Body of pancreas (tissue), 4 donors: ENCODE data around the gene CFDP1. TPM values are rescaled to one million over a fixed set of nuclear protein-coding genes. Genes with fewer than 3 reads are reported as not detected.

ENCODE experiments used
- ATAC-seq: fragments of 150-250 bp; one replicate; pipeline ENCODE4 v1.9.1; 2016
- DNase-seq, 4 donors: peaks; one replicate each; pipeline ENCODE4 v3.0.0-alpha.2; 2019
- H3K27ac ChIP-seq, 4 donors: fragments of 200-600 bp; sonication (generic); 1 replicate in 3 of 4; 2 replicates in 1 of 4; pipeline versions ENCODE4 v1.5.1 to v1.6.1; 2016 to 2019; ENCODE audit warnings: mild to moderate bottlenecking in 1 of 4, mixed read lengths in 1 of 4, moderate library complexity in 1 of 4
- H3K27me3 ChIP-seq, 2 donors: fragments of 200-600 bp; sonication (generic); one replicate each; pipeline ENCODE4 v1.6.0; 2016; ENCODE audit warnings: mild to moderate bottlenecking in 1 of 2
- H3K36me3 ChIP-seq, 2 donors: fragments of 200-600 bp; sonication (generic); replicated peaks in 1 of 2; 2 replicates each; pipeline ENCODE4 v1.5.1; 2016; ENCODE audit warnings: low read depth in 2 of 2; ENCODE audit not compliant: insufficient read depth in 1 of 2
- H3K4me1 ChIP-seq: fragments of 200-600 bp; sonication (generic); one replicate; pipeline ENCODE4 v1.6.0; 2016
- H3K4me3 ChIP-seq, 2 donors: fragments of 200-600 bp; sonication (generic); 1 replicate in 1 of 2; 2 replicates in 1 of 2; pipeline ENCODE4 v1.5.1; 2016 to 2019
- H3K9me3 ChIP-seq, 3 donors: fragments of 200-600 bp; sonication (generic); 1 replicate in 2 of 3; 2 replicates in 1 of 3; pipeline ENCODE4 v1.5.1; 2016
- CTCF ChIP-seq, 7 experiments: fragments of 450-650 bp in 4 of 7; fragments of 200-600 bp in 3 of 7; sonication (generic) in 3 of 7; IDR thresholded peaks; one replicate each; pipeline ENCODE4 v1.5.1; 2016 to 2019; ENCODE audit warnings: antibody characterized with exemption in 7 of 7
- POLR2A ChIP-seq, 3 donors: fragments of 450-650 bp; IDR thresholded peaks; one replicate each; pipeline ENCODE4 v1.6.1; 2016; ENCODE audit warnings: antibody characterized with exemption in 3 of 3, mild to moderate bottlenecking in 2 of 3
- WGBS, 2 donors: methylation state at CpG; one replicate each; pipeline ENCODE4 v1.1.5; 2017; 5-methylcytosine and 5-hydroxymethylcytosine counted together
- intact Hi-C: fragments of 100-400 bp; cut with DNase I; formaldehyde crosslinking; loops from one replicate; pipeline ENCODE4 v1.15.1; 2023
- total RNA-seq, 2 donors: library from RNA; depleted of rRNA; stranded (reverse); fragments of >200 nt; gene quantifications; one replicate each; pipeline ENCODE4 v1.1.0, GENCODE V29; 2016

Gene CFDP1
- total RNA-seq, 2 donors from 2014 or later, result 34.0 to 65.3 TPM

DNA sequence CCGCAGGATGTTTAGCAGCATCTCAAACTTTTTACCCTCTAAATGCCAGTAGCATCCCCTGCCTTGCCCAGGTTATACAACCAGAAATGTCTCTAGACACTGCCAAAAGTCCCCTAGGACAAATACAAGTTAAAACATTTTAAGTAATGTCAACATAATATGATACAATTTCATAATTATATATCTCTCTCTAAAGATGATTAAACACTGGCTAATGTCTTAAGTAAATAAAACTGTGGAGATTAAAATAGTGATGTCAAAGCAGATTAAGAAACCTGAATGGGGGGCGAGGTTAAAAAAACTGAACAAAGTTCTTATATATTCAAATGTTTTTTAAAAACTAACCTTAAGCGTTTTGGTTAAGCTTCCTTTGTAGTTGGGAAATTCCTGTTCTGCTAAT is 62.1 kb downstream of the CFDP1 start:
- intact Hi-C loops, result no loop called here
- TF ChIP-seq CTCF (IDR thresholded peaks at IDR 0.05) (no peak), POLR2A (IDR thresholded peaks at IDR 0.05) (no peak)
- no peak overlapping the region for H3K4me3 ChIP-seq
- no peaks in the 10 kb centered on the region for H3K9me3 ChIP-seq
- no peaks in the 10 kb centered on the region for H3K4me1 ChIP-seq
- no peak for ATAC-seq
- no peak overlapping the region for H3K27ac ChIP-seq
- H3K27me3 ChIP-seq, result no peaks in the 10 kb centered on the region
- DNase-seq, result no peak
- H3K36me3 ChIP-seq, result no peaks in the 10 kb centered on the region
- WGBS, 2 donors, result 83 to 89% methylated on average over 3 of the region's 3 CpGs

DNA sequence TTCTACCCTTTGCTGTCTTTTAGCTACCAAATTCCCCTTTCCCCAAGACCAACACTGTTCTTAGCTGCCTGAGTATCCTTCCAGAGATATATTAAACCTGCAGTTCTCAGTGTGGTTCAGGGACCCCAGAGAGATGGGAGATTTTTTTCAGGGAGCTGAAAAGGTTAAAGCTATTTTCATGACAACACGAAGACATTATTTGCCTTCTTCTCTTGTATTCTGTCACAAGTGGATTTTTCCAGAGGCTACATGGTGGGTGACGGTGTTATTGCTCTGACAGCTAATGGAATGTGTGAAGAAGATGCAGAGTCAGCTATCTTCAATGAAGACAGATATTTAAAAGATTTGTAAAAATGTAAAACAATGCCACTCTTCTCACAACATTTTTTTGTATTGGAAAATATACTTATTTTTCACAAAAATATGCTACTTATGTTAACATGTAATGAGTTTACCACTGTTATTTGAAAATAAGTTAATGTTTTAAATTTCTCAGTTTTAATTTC is 69.0 kb downstream of the CFDP1 start:
- TF ChIP-seq POLR2A (IDR thresholded peaks at IDR 0.05), result no peak
- no peak for TF ChIP-seq CTCF (IDR thresholded peaks at IDR 0.05)
- Histone ChIP-seq H3K4me3 (no peak overlapping the region), H3K9me3 (no peaks in the 10 kb centered on the region), H3K27ac (no peak overlapping the region), H3K36me3 (no peaks in the 10 kb centered on the region), H3K27me3 (no peaks in the 10 kb centered on the region), H3K4me1 (no peaks in the 10 kb centered on the region)
- ATAC-seq, result no peak
- no peak for DNase-seq
- intact Hi-C loops, result no loop called here
- WGBS, 2 donors, result 78 to 92% methylated on average over 2 of the region's 2 CpGs

- ATAC-seq, result no peak
- Histone ChIP-seq H3K9me3 (no peaks in the 10 kb centered on the region), H3K27ac (no peak overlapping the region), H3K36me3 (no peaks in the 10 kb centered on the region), H3K27me3 (no peaks in the 10 kb centered on the region), H3K4me3 (no peak overlapping the region), H3K4me1 (no peaks in the 10 kb centered on the region)
- intact Hi-C loops, result no loop called here
- no peak for DNase-seq
- TF ChIP-seq CTCF (IDR thresholded peaks at IDR 0.05) (no peak), POLR2A (IDR thresholded peaks at IDR 0.05) (no peak)
- WGBS, 2 donors, result 90 to 94% methylated on average over 3 of the region's 3 CpGs
Observed at GRCh38 chr16:75362846-75363245, 70.5 kb downstream of the CFDP1 start.

GRCh38 chr16:75361936-75362335 is 71.4 kb downstream of the CFDP1 start:
- H3K27ac ChIP-seq, result no peak overlapping the region
- H3K36me3 ChIP-seq, result no peaks in the 10 kb centered on the region
- H3K9me3 ChIP-seq, result no peaks in the 10 kb centered on the region
- no peak for TF ChIP-seq CTCF (IDR thresholded peaks at IDR 0.05)
- TF ChIP-seq POLR2A (IDR thresholded peaks at IDR 0.05), result no peak
- H3K27me3 ChIP-seq, result no peaks in the 10 kb centered on the region
- ATAC-seq (no peak), DNase-seq (no peak)
- intact Hi-C loops, result no loop called here
- WGBS, 2 donors, result 78 to 93% methylated on average over 5 of the region's 5 CpGs
- no peak overlapping the region for H3K4me3 ChIP-seq
- H3K4me1 ChIP-seq, result no peaks in the 10 kb centered on the region

DNA sequence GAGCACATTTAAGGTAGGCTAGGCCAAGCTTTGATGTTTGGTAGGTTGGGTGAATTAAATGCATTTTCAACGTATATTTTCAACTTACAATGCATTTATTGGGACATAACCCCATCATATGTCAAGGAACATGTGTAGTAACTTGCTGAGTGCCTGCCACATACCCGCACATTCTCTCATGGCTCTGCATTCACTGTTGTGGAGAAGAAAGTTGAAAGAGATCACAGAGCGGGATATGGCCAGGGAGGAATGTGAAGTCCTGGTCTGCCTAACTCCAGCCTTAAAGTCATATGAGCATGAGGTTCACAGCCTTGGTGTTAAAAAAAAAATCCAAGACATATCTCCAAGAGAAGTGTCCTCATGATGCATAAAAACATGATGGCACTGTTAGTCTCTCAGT is 79.1 kb downstream of the CFDP1 start:
- no peaks in the 10 kb centered on the region for H3K27me3 ChIP-seq
- no peak for DNase-seq
- 90 to 94% methylated on average over 3 of the region's 3 CpGs for WGBS, 2 donors

More for the DNA sequence above, 79.1 kb downstream of the CFDP1 start:
- H3K4me3 ChIP-seq, result no peak overlapping the region
- TF ChIP-seq POLR2A (IDR thresholded peaks at IDR 0.05) (no peak), CTCF (IDR thresholded peaks at IDR 0.05) (no peak)
- ATAC-seq, result no peak
- H3K4me1 ChIP-seq, result no peaks in the 10 kb centered on the region
- H3K27ac ChIP-seq, result no peak overlapping the region
- intact Hi-C loops, result no loop called here
- no peaks in the 10 kb centered on the region for H3K36me3 ChIP-seq
- H3K9me3 ChIP-seq, result no peaks in the 10 kb centered on the region
